Prostate gland (tissue), 2 donors: ENCODE measurements around the gene PATL1. TPM values are rescaled to one million over a fixed set of nuclear protein-coding genes. Genes with fewer than 3 reads are reported as not detected.

Experiments used
- DNase-seq: peaks from one replicate; pipeline ENCODE4 v3.0.0-alpha.2; 2019; ENCODE audit warnings: low spot score
- H3K27ac ChIP-seq, 2 donors: fragments of 200-600 bp; sonication (generic); 2 replicates each; pipeline ENCODE4 v1.5.1; 2017 to 2019
- H3K27me3 ChIP-seq: fragments of 200-600 bp; sonication (generic); replicated peaks from 2 replicates; pipeline ENCODE4 v1.5.1; 2019; ENCODE audit not compliant: insufficient read depth
- H3K36me3 ChIP-seq, 2 donors: fragments of 200-600 bp; sonication (generic); 1 replicate in 1 of 2; 2 replicates in 1 of 2; pipeline versions ENCODE4 v1.5.1 to v1.8.1; 2017 to 2019
- H3K4me1 ChIP-seq: fragments of 200-600 bp; sonication (generic); replicated peaks from 2 replicates; pipeline ENCODE4 v1.5.1; 2019
- H3K4me3 ChIP-seq, 2 donors: fragments of 200-600 bp; sonication (generic); 2 replicates each; pipeline ENCODE4 v1.5.1; 2017 to 2019
- H3K9me3 ChIP-seq: fragments of 200-600 bp; sonication (generic); 2 replicates; pipeline ENCODE4 v1.5.1; 2017
- CTCF ChIP-seq, 4 experiments: fragments of 200-600 bp in 2 of 4; fragments of 450-650 bp in 2 of 4; sonication (generic) in 2 of 4; IDR thresholded peaks; 1 replicate in 3 of 4; 2 replicates in 1 of 4; pipeline ENCODE4 v1.5.1; 2016 to 2019; ENCODE audit warnings: antibody characterized with exemption in 4 of 4, mild to moderate bottlenecking in 2 of 4, moderate library complexity in 2 of 4
- POLR2A ChIP-seq: fragments of 450-650 bp; IDR thresholded peaks from one replicate; pipeline ENCODE4 v1.6.1; 2016; ENCODE audit warnings: antibody characterized with exemption, mild to moderate bottlenecking
- POLR2AphosphoS5 ChIP-seq: sonication (generic); formaldehyde crosslinking; IDR thresholded peaks from one replicate; pipeline ENCODE4 v1.6.1; 2017; ENCODE audit warnings: antibody characterized with exemption
- WGBS: methylation state at CpG from one replicate; pipeline ENCODE4 v1.1.5; 2018; 5-methylcytosine and 5-hydroxymethylcytosine counted together
- intact Hi-C: fragments of 100-400 bp; cut with DNase I; formaldehyde crosslinking; loops from one replicate; pipeline ENCODE4 v1.14.2; 2022
- total RNA-seq, 2 donors: library from RNA; depleted of rRNA; stranded (reverse); fragments of >200 nt; gene quantifications; one replicate each; pipeline ENCODE4 v1.1.0, GENCODE V29; 2016

Gene PATL1
- total RNA-seq, 2 donors from 2014 or later, result 10.3 to 26.2 TPM

GRCh38 chr11:59614277-59615119 is 54.3 kb downstream of the PATL1 start:
- intact Hi-C loops, result no loop called here
- 9% methylated on average over 13 of the region's 13 CpGs for WGBS

GRCh38 chr11:59611570-59612565 is 57.0 kb downstream of the PATL1 start:
- intact Hi-C loops, result no loop called here
- no peak overlapping the region for H3K27ac ChIP-seq
- H3K4me3 ChIP-seq, result no peak overlapping the region
- TF ChIP-seq POLR2A (no peak), POLR2AphosphoS5 (no peak), CTCF (IDR thresholded peaks at IDR 0.05) (no peak)
- no peaks in the 10 kb centered on the region for H3K27me3 ChIP-seq
- H3K9me3 ChIP-seq, result no peaks in the 10 kb centered on the region
- WGBS, result 46% methylated on average over 6 of the region's 6 CpGs
- H3K4me1 ChIP-seq, result peaks cover 2% of the 10 kb centered on the region
- H3K36me3 ChIP-seq, result no peaks in the 10 kb centered on the region
- peak; percentile 9 for DNase-seq

More at GRCh38 chr11:59614277-59615119, 54.3 kb downstream of the PATL1 start:
- H3K27ac ChIP-seq, result peak overlapping the region; percentile 88 to 92
- TF ChIP-seq CTCF (IDR thresholded peaks at IDR 0.05) (no peak), POLR2AphosphoS5 (no peak), POLR2A (no peak)
- H3K4me3 ChIP-seq, result peak overlapping the region; percentile 60 to 84
- peaks cover 8% of the 10 kb centered on the region for H3K4me1 ChIP-seq
- no peaks in the 10 kb centered on the region for H3K36me3 ChIP-seq
- H3K9me3 ChIP-seq, result no peaks in the 10 kb centered on the region
- DNase-seq, result peak; percentile 5
- no peaks in the 10 kb centered on the region for H3K27me3 ChIP-seq

DNA sequence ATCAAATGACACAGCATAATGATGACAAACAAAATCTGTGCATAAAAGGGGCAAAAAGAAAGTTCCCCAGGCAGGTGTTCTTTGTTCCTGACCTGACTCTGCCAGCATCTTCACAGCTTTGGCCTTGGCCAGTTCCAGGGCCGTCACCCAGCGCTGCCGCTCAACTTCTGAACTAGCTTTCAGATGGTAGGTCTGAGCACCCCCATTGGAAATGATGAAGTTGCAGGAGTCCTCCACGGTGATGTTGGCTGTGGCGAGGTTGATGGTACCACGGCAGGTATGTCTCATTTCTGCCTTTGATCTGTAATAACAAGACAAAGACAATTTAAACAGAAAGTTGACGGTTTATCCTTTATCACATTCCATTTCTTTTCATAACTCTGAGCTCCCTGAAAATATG is 58.5 kb downstream of the PATL1 start:
- no peak for TF ChIP-seq POLR2AphosphoS5
- no peak for TF ChIP-seq POLR2A
- TF ChIP-seq CTCF (IDR thresholded peaks at IDR 0.05), result no peak
- intact Hi-C loops, result no loop called here
- Histone ChIP-seq H3K36me3 (no peaks in the 10 kb centered on the region), H3K4me3 (no peak overlapping the region), H3K27ac (no peak overlapping the region), H3K9me3 (no peaks in the 10 kb centered on the region), H3K4me1 (peaks cover 2% of the 10 kb centered on the region), H3K27me3 (no peaks in the 10 kb centered on the region)
- WGBS, result 90% methylated on average over 7 of the region's 7 CpGs
- no peak for DNase-seq

- peaks cover 2% of the 10 kb centered on the region for H3K4me1 ChIP-seq
- TF ChIP-seq POLR2A (no peak), CTCF (IDR thresholded peaks at IDR 0.05) (no peak), POLR2AphosphoS5 (no peak)
- intact Hi-C loops, result no loop called here
Observed at GRCh38 chr11:59607703-59608454, 61.0 kb downstream of the PATL1 start.

More at GRCh38 chr11:59607703-59608454, 61.0 kb downstream of the PATL1 start:
- H3K36me3 ChIP-seq, result no peaks in the 10 kb centered on the region
- DNase-seq, result no peak
- no peak overlapping the region for H3K4me3 ChIP-seq
- no peak overlapping the region for H3K27ac ChIP-seq
- H3K27me3 ChIP-seq, result no peaks in the 10 kb centered on the region
- WGBS, result 93% methylated on average over 6 of the region's 6 CpGs
- no peaks in the 10 kb centered on the region for H3K9me3 ChIP-seq
